ENCODE data around the gene MYBPC1.
"Not testable (repeated sequence)": the region's sequence is repeated elsewhere in the genome, so short reads cannot be mapped to it uniquely, and the experiment has no call there.

The MYBPC1 gene

DNA sequence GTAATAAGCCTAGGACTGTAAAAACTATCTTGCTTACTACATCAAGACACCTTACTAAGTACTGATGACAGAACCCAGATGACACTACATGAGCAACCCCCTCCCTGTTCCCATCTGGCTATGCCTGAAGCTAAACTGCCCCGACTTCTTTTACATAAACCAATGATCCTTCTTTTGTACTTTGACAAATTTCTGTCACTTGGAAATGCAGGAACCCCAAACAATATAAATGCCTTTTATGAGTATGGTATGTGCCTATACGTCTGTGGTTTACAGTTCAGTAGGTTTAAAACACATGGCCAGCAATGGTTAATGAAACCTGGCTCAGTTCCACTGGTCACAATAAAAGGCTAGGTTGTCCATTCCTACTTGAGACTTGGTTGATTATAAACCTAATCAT, 138.4 kb downstream of the MYBPC1 start:
- DNase-seq (ENCODE audit: low spot score) = no peak

- DNase-seq (ENCODE audit: low spot score) = not testable (repeated sequence)
Observed at GRCh38 chr12:101734482-101734881, 139.7 kb downstream of the MYBPC1 start.
